Measurements from ENCODE around the gene B4GALNT2. TPM values are rescaled to one million over a fixed set of nuclear protein-coding genes. Genes with fewer than 3 reads are reported as not detected.

B4GALNT2 gene
- polyA plus RNA-seq, 5 donors = 0.41 to 0.76 (median 0.72) TPM

Other genes starting within 250 kb of the B4GALNT2 start
- gene ATP5MC1, start 240.0 kb upstream of the B4GALNT2 start, polyA plus RNA-seq (ENCODE audit: insufficient read depth in 1 of 5, insufficient read length in 5 of 5, low replicate concordance in 1 of 5) = 100 to 1,000 TPM in 1 of 5 donors, 10 to 100 TPM in 4; 78.4 to 114 (median 82.9) TPM
- 100 to 1,000 TPM in 4 of 5 donors, 10 to 100 TPM in 1; 92.1 to 113 (median 104) TPM for gene UBE2Z, start 224.4 kb upstream of the B4GALNT2 start, polyA plus RNA-seq (ENCODE audit: insufficient read depth in 1 of 5, insufficient read length in 5 of 5, low replicate concordance in 1 of 5)
- 10 to 100 TPM; 74.0 to 94.0 (median 79.7) TPM for gene SNF8, start 187.9 kb upstream of the B4GALNT2 start, polyA plus RNA-seq (ENCODE audit: insufficient read depth in 1 of 5, insufficient read length in 5 of 5, low replicate concordance in 1 of 5)
- under 1 TPM in 1 of 5 donors, not detected in 4; 0.14 TPM for gene GIP, start 164.2 kb upstream of the B4GALNT2 start, polyA plus RNA-seq (ENCODE audit: insufficient read depth in 1 of 5, insufficient read length in 5 of 5, low replicate concordance in 1 of 5)
- 10 to 100 TPM; 21.1 to 28.9 (median 26.1) TPM for gene IGF2BP1, start 135.4 kb upstream of the B4GALNT2 start, polyA plus RNA-seq (ENCODE audit: insufficient read depth in 1 of 5, insufficient read length in 5 of 5, low replicate concordance in 1 of 5)
- gene GNGT2, start 77.8 kb downstream of the B4GALNT2 start, polyA plus RNA-seq (ENCODE audit: insufficient read depth in 1 of 5, insufficient read length in 5 of 5, low replicate concordance in 1 of 5) = 1 to 10 TPM; 2.9 to 3.4 (median 3.1) TPM
- gene ABI3, start 77.9 kb downstream of the B4GALNT2 start, polyA plus RNA-seq (ENCODE audit: insufficient read depth in 1 of 5, insufficient read length in 5 of 5, low replicate concordance in 1 of 5) = 10 to 100 TPM in 1 of 5 donors, 1 to 10 TPM in 4; 6.0 to 12.2 (median 8.0) TPM
- gene PHOSPHO1, start 98.0 kb downstream of the B4GALNT2 start, polyA plus RNA-seq (ENCODE audit: insufficient read depth in 1 of 5, insufficient read length in 5 of 5, low replicate concordance in 1 of 5) = 1 to 10 TPM; 2.8 to 6.2 (median 4.2) TPM
- gene ZNF652, start 229.5 kb downstream of the B4GALNT2 start, polyA plus RNA-seq (ENCODE audit: insufficient read depth in 1 of 5, insufficient read length in 5 of 5, low replicate concordance in 1 of 5) = 10 to 100 TPM; 24.3 to 30.4 (median 28.9) TPM

Data from right lung (tissue), 5 donors.